Measurements from ENCODE around the gene TXNRD2.

GRCh38 chr22:19880786-19881569 lies 60.6 kb downstream of the TXNRD2 start:
- no peak for TF ChIP-seq PAX5 (IDR thresholded peaks at IDR 0.05; ENCODE audit: insufficient read depth, low read length, severe bottlenecking)
- no peak for TF ChIP-seq TAF1 (IDR thresholded peaks at IDR 0.05; ENCODE audit: low read depth, low read length)
- TF ChIP-seq POLR2AphosphoS5 (IDR thresholded peaks at IDR 0.05; ENCODE audit: low read depth, low read length) = no peak
- TF ChIP-seq SPI1 (IDR thresholded peaks at IDR 0.05; ENCODE audit: low read depth, low read length) = no peak
- TF ChIP-seq POLR2A (IDR thresholded peaks at IDR 0.05; ENCODE audit: low read depth, low read length) = no peak
- TF ChIP-seq POU2F2 (IDR thresholded peaks at IDR 0.05; ENCODE audit: low read depth, low read length) = no peak
